Right lobe of liver (tissue), 6 donors: ENCODE measurements around the gene ABCC1. TPM values are rescaled to one million over a fixed set of nuclear protein-coding genes. Genes with fewer than 3 reads are reported as not detected.

Experiments
- ATAC-seq, 4 donors: fragments of 200-7000 bp; cut with Tn5 transposase; one replicate each; pipeline ENCODE4 v1.9.1; 2020; ENCODE audit warnings: mild to moderate bottlenecking in 4 of 4, moderate library complexity in 4 of 4
- DNase-seq, 3 donors: peaks; one replicate each; pipeline ENCODE4 v3.0.0-alpha.2; 2020
- H3K27ac ChIP-seq, 3 donors: fragments of 200-600 bp; one replicate each; pipeline ENCODE4 v1.8.0; 2022
- H3K27me3 ChIP-seq, 2 donors: fragments of 200-600 bp; one replicate each; pipeline ENCODE4 v1.8.0; 2022
- H3K36me3 ChIP-seq, 4 donors: fragments of 200-600 bp; sonication (generic) in 1 of 4; one replicate each; pipeline versions ENCODE4 v1.5.1 to v1.8.0; 2017 to 2022; ENCODE audit warnings: control low read depth in 1 of 4
- H3K4me1 ChIP-seq, 4 donors: fragments of 200-600 bp; sonication (generic) in 1 of 4; one replicate each; pipeline versions ENCODE4 v1.5.1 to v1.8.0; 2017 to 2022; ENCODE audit warnings: control low read depth in 1 of 4
- H3K4me3 ChIP-seq, 3 donors: fragments of 200-600 bp; one replicate each; pipeline ENCODE4 v1.8.0; 2022
- H3K9me3 ChIP-seq, 4 donors: fragments of 200-600 bp; sonication (generic) in 1 of 4; one replicate each; pipeline versions ENCODE4 v1.5.1 to v1.8.0; 2017 to 2022; ENCODE audit warnings: control low read depth in 1 of 4
- CTCF ChIP-seq, 4 donors: fragments of 200-600 bp in 3 of 4; fragments of 450-650 bp in 1 of 4; IDR thresholded peaks; one replicate each; pipeline versions ENCODE4 v1.5.1 to v1.8.0; 2016 to 2022; ENCODE audit warnings: antibody characterized with exemption in 4 of 4, mild to moderate bottlenecking in 2 of 4
- POLR2A ChIP-seq: fragments of 450-650 bp; IDR thresholded peaks from one replicate; pipeline ENCODE4 v1.6.1; 2017; ENCODE audit warnings: antibody characterized with exemption, mild to moderate bottlenecking
- WGBS: methylation state at CpG from one replicate; pipeline ENCODE4 v1.1.6; 2018; ENCODE audit warnings: low coverage, low lambda C conversion rate; ENCODE audit not compliant: insufficient coverage; ENCODE audit errors: missing lambda C conversion rate; 5-methylcytosine and 5-hydroxymethylcytosine counted together
- intact Hi-C, 2 donors: fragments of 100-400 bp; cut with DNase I; formaldehyde crosslinking; loops; one replicate each; pipeline versions ENCODE4 v1.11.2 to v1.14.1; 2022
- total RNA-seq, 6 experiments: library from RNA; depleted of rRNA in 2 of 6; stranded (reverse); fragments of >200 nt in 2 of 6; fragmentation: NEBNext Ultra II Directional in 3 of 6; extraction: Animal tissue kit (Norgen Biotek cat#: 25700) in 3 of 6; gene quantifications; one replicate each; pipeline versions ENCODE4 v1.1.0 to v1.2.4, GENCODE V29; 2016 to 2023
- donor health status: DM: no; HTN: yes; CAD: no.
- donor health status: DM: no; HTN: no; CAD: no.
- donor health status: DM: no; HTN: no; CAD: no.
- donor health status: DM: no; HTN: yes; CAD: no.
- donor health status: DM: no; HTN: yes; CAD: no.

Gene ABCC1
- total RNA-seq, 6 experiments from 2014 or later = 1.9 to 6.7 (median 4.1) TPM

GRCh38 chr16:16050106-16050505 lies 100.7 kb downstream of the ABCC1 start:
- no peak overlapping the region for H3K27ac ChIP-seq
- DNase-seq (no peak), ATAC-seq (no peak)
- H3K36me3 ChIP-seq = peaks cover 0 to 3% (median 0%) of the 10 kb centered on the region in 4 donors
- no peak overlapping the region for H3K4me3 ChIP-seq
- no peak for TF ChIP-seq CTCF (IDR thresholded peaks at IDR 0.05)
- no peak for TF ChIP-seq POLR2A
- intact Hi-C loops = no loop called here
- no peaks in the 10 kb centered on the region for H3K9me3 ChIP-seq
- 79% methylated on average over 4 of the region's 6 CpGs for WGBS
- H3K4me1 ChIP-seq = no peaks in the 10 kb centered on the region
- H3K27me3 ChIP-seq = no peaks in the 10 kb centered on the region

- Histone ChIP-seq H3K36me3 (peaks cover 0 to 3% (median 0%) of the 10 kb centered on the region in 4 donors), H3K27me3 (no peaks in the 10 kb centered on the region), H3K9me3 (no peaks in the 10 kb centered on the region), H3K4me1 (no peaks in the 10 kb centered on the region), H3K4me3 (no peak overlapping the region), H3K27ac (no peak overlapping the region)
- TF ChIP-seq CTCF (IDR thresholded peaks at IDR 0.05) (no peak), POLR2A (no peak)
- WGBS = 89% methylated on average over 4 of the region's 4 CpGs
- intact Hi-C loops = no loop called here
- no peak for DNase-seq
- ATAC-seq = no peak
Observed at GRCh38 chr16:16051132-16051531, 101.7 kb downstream of the ABCC1 start.

GRCh38 chr16:16052916-16053315 lies 103.5 kb downstream of the ABCC1 start:
- Histone ChIP-seq H3K9me3 (no peaks in the 10 kb centered on the region), H3K27me3 (no peaks in the 10 kb centered on the region), H3K27ac (no peak overlapping the region), H3K4me1 (no peaks in the 10 kb centered on the region), H3K36me3 (peaks cover 0 to 7% (median under 1%) of the 10 kb centered on the region in 4 donors), H3K4me3 (no peak overlapping the region)
- 71% methylated on average over 1 of the region's 3 CpGs for WGBS
- no peak for ATAC-seq
- no peak for TF ChIP-seq CTCF (IDR thresholded peaks at IDR 0.05)
- TF ChIP-seq POLR2A = no peak
- intact Hi-C loops = no loop called here
- DNase-seq = no peak

GRCh38 chr16:16057102-16057501 lies 107.7 kb downstream of the ABCC1 start:
- H3K27me3 ChIP-seq = no peaks in the 10 kb centered on the region
- DNase-seq = no peak
- H3K4me1 ChIP-seq = no peaks in the 10 kb centered on the region
- ATAC-seq = no peak
- H3K27ac ChIP-seq = no peak overlapping the region
- TF ChIP-seq CTCF (IDR thresholded peaks at IDR 0.05) (no peak), POLR2A (no peak)
- 94% methylated on average over 5 of the region's 6 CpGs for WGBS
- H3K9me3 ChIP-seq = no peaks in the 10 kb centered on the region
- no peak overlapping the region for H3K4me3 ChIP-seq
- intact Hi-C loops = no loop called here
- peaks cover 0 to 4% (median 2%) of the 10 kb centered on the region in 4 donors for H3K36me3 ChIP-seq

GRCh38 chr16:16059160-16059559 lies 109.7 kb downstream of the ABCC1 start:
- Histone ChIP-seq H3K9me3 (no peaks in the 10 kb centered on the region), H3K4me1 (no peaks in the 10 kb centered on the region), H3K4me3 (no peak overlapping the region), H3K36me3 (peaks cover 0 to 4% (median 2%) of the 10 kb centered on the region in 4 donors), H3K27ac (no peak overlapping the region), H3K27me3 (no peaks in the 10 kb centered on the region)
- DNase-seq (no peak), ATAC-seq (no peak)
- TF ChIP-seq CTCF (IDR thresholded peaks at IDR 0.05) = no peak
- no peak for TF ChIP-seq POLR2A
- intact Hi-C loops = no loop called here
- WGBS = 92% methylated on average over 8 of the region's 8 CpGs
